Spleen (tissue), 7 donors: ENCODE results near the gene CKAP2L.

Experiments used
- CTCF ChIP-seq, 11 experiments: fragments of 200-600 bp in 7 of 11; fragments of 450-650 bp in 4 of 11; sonication (generic) in 4 of 11; IDR thresholded peaks in 8 of 11; conservative IDR thresholded peaks in 3 of 11; 1 replicate in 7 of 11; 2 replicates in 4 of 11; pipeline versions ENCODE4 v1.4.0 to v1.8.0; 2016 to 2021; ENCODE audit warnings: antibody characterized with exemption in 11 of 11, inconsistent platforms in 4 of 11, mild to moderate bottlenecking in 1 of 11
- POLR2AphosphoS5 ChIP-seq, 3 donors: sonication (generic); formaldehyde crosslinking; IDR thresholded peaks; one replicate each; pipeline ENCODE4 v1.5.1; 2017; ENCODE audit warnings: antibody characterized with exemption in 3 of 3
- donor health status: DM: no; HTN: no; CAD: no; lungs with moderate emphysema.
- donor health status: DM: no; HTN: no; CAD: no.
- donor health status: DM: no; HTN: no; CAD: no.

- TF ChIP-seq CTCF (IDR thresholded peaks at IDR 0.05 in 8 of 11, conservative IDR thresholded peaks at IDR 0.05 in 3 of 11) (no peak), POLR2AphosphoS5 (IDR thresholded peaks at IDR 0.05) (no peak)
These were observed 48.2 kb upstream of the CKAP2L start for GRCh38 chr2:112812318-112813267.
